H54 (cell line): ENCODE measurements around the gene RFX7.
"Not testable (repeated sequence)": the region's sequence is repeated elsewhere in the genome, so short reads cannot be mapped to it uniquely, and the experiment has no call there.

ENCODE experiments used
- DNase-seq: peaks from one replicate; pipeline ENCODE4 v3.0.0; 2011; ENCODE audit warnings: low spot score, mixed read lengths; ENCODE audit not compliant: insufficient read length
- FAIRE-seq: peaks from 3 replicates; lab custom pipeline; 2011; peaks lifted over from hg19 to GRCh38; lab: Jason Lieb, UNC
- POLR2A ChIP-seq: IDR thresholded peaks from 2 replicates; pipeline ENCODE4 v1.6.1; 2011; ENCODE audit warnings: low read depth, mild to moderate bottlenecking, low read length

Gene RFX7

GRCh38 chr15:56168394-56168793 lies 75.3 kb downstream of the RFX7 start:
- no peak for TF ChIP-seq POLR2A
- FAIRE-seq (peak; percentile 85), DNase-seq (no peak)

GRCh38 chr15:56165234-56165633 lies 78.4 kb downstream of the RFX7 start:
- no peak for TF ChIP-seq POLR2A
- DNase-seq, result no peak
- FAIRE-seq, result no peak

DNA sequence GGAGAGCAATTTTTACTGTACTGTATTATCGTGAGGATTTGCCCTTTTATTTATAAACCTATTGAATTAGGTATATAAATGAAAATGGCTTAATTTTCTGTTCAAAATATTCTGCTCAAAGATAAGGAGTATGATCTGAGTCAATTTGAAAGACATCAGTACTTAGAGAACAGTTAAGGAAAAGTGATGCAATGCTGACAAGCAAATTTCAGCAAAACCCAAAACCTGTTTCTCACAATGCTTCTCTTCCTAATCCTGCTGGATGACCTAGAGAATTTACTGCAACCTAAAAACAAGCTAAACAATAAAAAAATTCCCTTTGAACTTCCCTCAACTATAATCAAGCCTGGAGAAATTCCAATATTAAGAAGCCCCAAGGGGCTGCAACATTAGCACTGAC lies 82.7 kb downstream of the RFX7 start:
- no peak for TF ChIP-seq POLR2A
- FAIRE-seq (no peak), DNase-seq (no peak)

- TF ChIP-seq POLR2A, result no peak
- no peak for FAIRE-seq
Observed at GRCh38 chr15:56156877-56157276, 86.8 kb downstream of the RFX7 start.

GRCh38 chr15:56155278-56155677 lies 88.4 kb downstream of the RFX7 start:
- DNase-seq, FAIRE-seq: not testable (repeated sequence)

More at GRCh38 chr15:56156877-56157276, 86.8 kb downstream of the RFX7 start:
- DNase-seq, result no peak

- FAIRE-seq, DNase-seq: not testable (repeated sequence)
Observed at GRCh38 chr15:56154768-56155167, 88.9 kb downstream of the RFX7 start.

- DNase-seq (no peak), FAIRE-seq (no peak)
- no peak for TF ChIP-seq POLR2A
Observed at GRCh38 chr15:56150204-56150603, 93.5 kb downstream of the RFX7 start.

- DNase-seq (no peak), FAIRE-seq (no peak)
- TF ChIP-seq POLR2A, result no peak
Observed at GRCh38 chr15:56148064-56148463, 95.6 kb downstream of the RFX7 start.

DNA sequence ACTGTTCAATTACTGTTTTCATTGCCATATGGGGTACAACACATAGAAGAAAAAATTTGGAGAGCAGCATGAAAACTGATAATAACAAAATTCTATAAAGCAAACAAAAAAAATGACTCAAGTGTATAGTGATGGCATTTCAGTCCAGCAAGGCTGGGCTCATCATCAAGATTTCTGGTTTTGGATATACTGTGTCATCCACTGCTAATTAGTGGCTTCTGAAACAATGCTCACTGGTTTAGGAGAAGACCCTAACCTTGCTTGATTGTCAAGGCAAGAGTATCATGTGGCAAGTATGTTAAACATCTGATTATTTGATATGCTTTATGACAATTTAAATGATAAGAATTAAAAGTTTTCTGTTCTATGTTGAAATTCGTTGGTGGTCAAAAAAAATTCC lies 96.9 kb downstream of the RFX7 start:
- TF ChIP-seq POLR2A, result no peak
- FAIRE-seq, result no peak
- DNase-seq, result no peak

- FAIRE-seq (no peak), DNase-seq (no peak)
- TF ChIP-seq POLR2A, result no peak
Observed at GRCh38 chr15:56128081-56128480, 115.6 kb downstream of the RFX7 start.

GRCh38 chr15:56126409-56126808 lies 117.3 kb downstream of the RFX7 start:
- DNase-seq (no peak), FAIRE-seq (no peak)
- TF ChIP-seq POLR2A, result no peak

DNA sequence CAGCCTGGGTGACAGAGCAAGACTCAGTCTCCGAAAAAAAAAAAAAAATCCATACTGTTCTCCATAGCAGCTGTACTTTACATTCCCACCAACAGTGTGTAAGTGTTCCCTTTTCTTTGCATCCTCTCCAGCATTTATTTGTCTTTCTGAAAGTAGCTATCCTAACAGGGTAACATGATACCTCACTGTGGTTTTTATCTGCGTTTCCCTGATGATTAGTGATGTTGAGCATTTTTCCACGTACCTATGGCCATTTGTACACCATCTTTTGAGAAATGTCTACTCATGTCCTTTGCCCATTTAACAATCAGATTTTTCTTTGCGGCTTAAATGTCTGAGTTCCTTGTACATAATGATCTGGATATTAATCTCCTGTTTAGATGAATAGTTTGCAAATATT lies 119.3 kb downstream of the RFX7 start:
- FAIRE-seq, result no peak
- TF ChIP-seq POLR2A, result no peak
- no peak for DNase-seq

GRCh38 chr15:56105855-56106254 lies 137.8 kb downstream of the RFX7 start:
- FAIRE-seq (no peak), DNase-seq (no peak)
- TF ChIP-seq POLR2A, result no peak

GRCh38 chr15:56102441-56102840 lies 141.2 kb downstream of the RFX7 start:
- no peak for DNase-seq
- no peak for TF ChIP-seq POLR2A
- no peak for FAIRE-seq

- FAIRE-seq, result no peak
- TF ChIP-seq POLR2A, result no peak
- DNase-seq, result no peak
Observed at GRCh38 chr15:56099311-56099710, 144.4 kb downstream of the RFX7 start.
